Stimulated activated CD4-positive, alpha-beta T cell treated with anti-CD3 and anti-CD28 coated beads, Interleukin-2, amount 100 ng/mL, for 24 hours (primary cell): Measurements from ENCODE around the gene DCHS1.
A peak's percentile ranks its signal among the peaks of the same experiment; 100 is the strongest.
"Not testable (repeated sequence)": the region's sequence is repeated elsewhere in the genome, so short reads cannot be mapped to it uniquely, and the experiment has no call there.

ENCODE experiments used
- DNase-seq, 2 donors: peaks; one replicate each; pipeline ENCODE4 v3.0.0-alpha.2; 2020

DCHS1 gene

GRCh38 chr11:6655790-6656583 is at the start of gene DCHS1:
Gene DCHS1, minus strand, starts transcription at chr11:6655809. Its CDS starts 14,196 bp downstream, at chr11:6641613.
- DNase-seq, result no peak

- DNase-seq, result peak in 1 of 2 donors; percentile 32
Observed at GRCh38 chr11:6703247-6704063, 47.8 kb upstream of the DCHS1 start.

DNA sequence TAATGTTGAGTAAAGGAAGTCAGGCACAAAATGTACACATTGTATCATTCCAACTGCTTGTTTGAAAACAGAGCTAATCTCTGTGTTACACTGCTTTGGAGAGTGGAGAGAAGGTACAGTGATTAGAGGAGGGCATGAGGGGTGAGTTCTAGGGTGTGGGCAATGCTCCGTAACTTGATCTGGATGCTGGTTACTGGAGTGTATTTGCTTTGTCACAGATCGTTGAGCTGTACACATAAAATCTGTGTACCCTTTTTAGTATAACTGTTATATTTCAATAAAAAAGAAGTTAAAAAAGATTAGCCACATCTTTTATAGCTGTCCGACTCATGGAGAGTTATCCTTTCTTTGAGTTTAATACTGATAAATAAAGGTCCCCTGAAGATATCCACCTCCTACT is 46.3 kb upstream of the DCHS1 start:
- DNase-seq, result not testable (repeated sequence)

- DNase-seq, result no peak
Observed at GRCh38 chr11:6695377-6695776, 39.8 kb upstream of the DCHS1 start.

DNA sequence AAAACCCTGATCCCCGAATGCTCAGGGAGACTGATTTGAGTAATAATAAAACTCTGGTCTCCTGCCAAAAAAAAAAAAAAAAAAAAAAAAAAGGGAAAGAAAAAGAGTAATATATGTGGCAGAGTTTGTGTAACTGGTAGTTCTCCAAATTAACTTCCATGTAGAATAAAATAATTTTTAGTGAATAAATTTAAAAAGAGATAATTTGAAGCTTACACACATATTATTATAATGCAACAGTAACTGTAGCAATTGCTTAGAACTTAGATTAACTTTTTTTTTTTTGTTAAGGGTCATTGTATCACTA is 38.6 kb upstream of the DCHS1 start:
- DNase-seq, result no peak

- peak; percentile 50 to 65 for DNase-seq
Observed at GRCh38 chr11:6693342-6694228, 38.0 kb upstream of the DCHS1 start.

DNA sequence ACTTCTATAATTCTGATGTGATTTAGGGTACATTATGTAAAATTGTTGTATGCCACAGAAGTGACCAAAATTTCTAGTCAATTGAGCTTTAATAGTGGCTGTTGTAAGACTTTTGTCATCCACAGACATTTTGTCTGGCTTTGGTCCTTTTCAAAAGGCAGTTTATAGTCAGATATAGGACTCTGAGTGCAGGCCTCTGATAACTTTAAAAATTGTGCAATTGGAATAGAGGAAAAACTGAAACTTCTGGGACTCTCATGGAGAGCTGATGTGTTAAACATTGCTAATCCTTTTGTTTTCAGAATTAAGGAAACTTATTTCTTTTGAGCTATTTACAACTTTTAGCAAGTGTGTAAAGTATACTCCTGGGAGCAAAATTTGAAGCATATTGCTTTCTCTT is 36.5 kb upstream of the DCHS1 start:
- DNase-seq, result no peak

- DNase-seq, result not testable (repeated sequence)
Observed at GRCh38 chr11:6690431-6691132, 35.0 kb upstream of the DCHS1 start.

DNA sequence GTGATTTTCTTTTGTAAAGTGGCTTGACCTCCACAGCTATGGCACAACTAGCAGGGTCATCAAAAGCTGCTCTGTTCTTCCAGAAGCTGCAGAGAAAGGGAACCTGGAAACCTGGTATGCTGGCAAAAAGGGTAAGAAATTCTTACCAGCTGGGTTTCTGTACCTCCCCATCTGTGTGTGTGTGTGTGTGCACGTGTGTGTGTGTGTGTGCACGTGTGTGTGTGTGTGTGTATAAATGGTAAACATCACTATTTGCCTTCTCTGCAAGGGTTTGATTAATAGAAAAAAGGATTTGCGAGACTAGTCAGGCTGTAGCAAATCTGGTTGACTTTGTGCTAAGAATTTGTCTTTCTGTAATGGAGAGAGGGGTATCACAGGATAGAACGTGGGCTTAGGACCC is 32.3 kb upstream of the DCHS1 start:
- no peak for DNase-seq

- DNase-seq, result no peak
Observed at GRCh38 chr11:6686006-6686405, 30.4 kb upstream of the DCHS1 start.

- DNase-seq, result not testable (repeated sequence)
Observed at GRCh38 chr11:6684068-6684467, 28.5 kb upstream of the DCHS1 start.

GRCh38 chr11:6682936-6683861 is 27.6 kb upstream of the DCHS1 start, which contains the start of gene MRPL17:
Gene MRPL17, minus strand, starts transcription at chr11:6683340. Its CDS starts 44 bp downstream, at chr11:6683296.
- peak; percentile 98 for DNase-seq

DNA sequence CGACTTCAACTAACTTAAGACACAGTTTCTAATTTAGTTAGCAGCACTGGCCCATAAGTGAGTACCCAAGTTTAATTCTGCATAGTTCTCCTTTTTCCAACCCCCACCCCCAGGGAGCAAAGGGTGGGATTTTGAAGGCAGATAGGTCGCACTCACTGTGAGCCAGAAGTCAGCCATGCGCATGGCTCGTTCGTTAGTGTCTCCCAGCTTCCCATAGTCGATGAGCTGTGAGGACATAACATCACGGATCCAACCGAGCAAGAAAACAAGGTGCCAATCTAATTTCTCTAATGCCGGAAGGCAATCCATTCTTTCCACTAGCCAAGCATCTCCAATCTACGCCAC is 27.0 kb upstream of the DCHS1 start:
- DNase-seq, result peak in 1 of 2 donors; percentile 25

DNA sequence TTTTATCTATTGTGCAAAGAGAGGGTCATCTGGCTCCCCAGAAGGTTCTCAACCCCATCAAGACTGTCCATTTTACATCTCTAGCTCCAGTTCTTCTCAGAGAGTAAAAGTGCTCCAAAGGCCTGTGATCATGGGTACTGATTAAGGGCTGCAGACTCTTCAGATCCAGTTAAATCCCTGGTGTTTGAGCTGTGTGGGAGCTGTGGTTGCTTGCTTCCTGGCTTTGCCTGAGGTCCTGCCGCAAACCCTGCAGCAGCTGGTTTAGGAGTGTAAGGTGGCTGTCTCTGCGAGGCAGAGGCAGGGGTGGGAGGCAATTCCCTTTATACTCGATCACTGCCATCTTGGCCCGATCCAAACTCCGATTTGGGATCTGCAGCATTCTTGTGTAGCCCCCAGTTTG is 26.3 kb upstream of the DCHS1 start:
- DNase-seq, result peak in 1 of 2 donors; percentile 23

DNA sequence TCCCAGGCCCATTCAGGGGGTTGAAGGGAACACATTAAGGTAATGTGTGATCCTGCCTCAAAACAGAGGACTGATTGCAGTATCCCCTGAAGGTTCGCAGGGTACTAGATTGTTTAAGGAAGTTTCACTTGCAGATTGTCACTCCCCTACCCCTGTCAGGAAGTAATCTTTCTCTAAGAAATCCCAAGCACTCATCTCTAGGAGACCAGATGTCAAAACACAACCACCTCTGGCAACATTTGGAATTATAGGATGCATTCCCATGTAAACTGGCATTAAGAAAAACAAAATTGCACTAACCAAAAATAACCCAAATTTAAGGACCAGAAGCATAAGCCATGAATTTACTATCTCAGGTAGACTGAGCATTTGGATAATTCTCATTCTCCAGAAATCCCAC is 25.9 kb upstream of the DCHS1 start:
- no peak for DNase-seq

- no peak for DNase-seq
Observed at GRCh38 chr11:6677018-6677417, 21.4 kb upstream of the DCHS1 start.

- no peak for DNase-seq
Observed at GRCh38 chr11:6674862-6675261, 19.3 kb upstream of the DCHS1 start.

DNA sequence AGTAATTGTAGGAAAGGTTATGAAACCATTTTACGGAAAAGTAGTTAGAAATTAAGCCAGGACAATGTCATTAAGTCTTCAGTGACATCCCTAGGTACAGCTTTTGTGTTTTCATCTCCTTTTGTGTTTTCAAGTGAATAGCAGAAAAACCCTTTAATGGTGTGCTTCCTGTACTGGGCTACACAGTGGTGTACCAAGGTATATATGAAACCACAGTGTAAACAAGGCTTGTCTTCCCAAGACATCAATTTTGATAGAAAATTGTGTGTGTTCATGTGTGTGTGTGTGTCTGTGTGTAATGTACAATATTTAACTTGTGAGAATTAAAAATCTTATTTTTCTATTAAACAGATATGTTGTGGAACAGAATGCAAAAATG is 18.6 kb upstream of the DCHS1 start:
- DNase-seq, result no peak

DNA sequence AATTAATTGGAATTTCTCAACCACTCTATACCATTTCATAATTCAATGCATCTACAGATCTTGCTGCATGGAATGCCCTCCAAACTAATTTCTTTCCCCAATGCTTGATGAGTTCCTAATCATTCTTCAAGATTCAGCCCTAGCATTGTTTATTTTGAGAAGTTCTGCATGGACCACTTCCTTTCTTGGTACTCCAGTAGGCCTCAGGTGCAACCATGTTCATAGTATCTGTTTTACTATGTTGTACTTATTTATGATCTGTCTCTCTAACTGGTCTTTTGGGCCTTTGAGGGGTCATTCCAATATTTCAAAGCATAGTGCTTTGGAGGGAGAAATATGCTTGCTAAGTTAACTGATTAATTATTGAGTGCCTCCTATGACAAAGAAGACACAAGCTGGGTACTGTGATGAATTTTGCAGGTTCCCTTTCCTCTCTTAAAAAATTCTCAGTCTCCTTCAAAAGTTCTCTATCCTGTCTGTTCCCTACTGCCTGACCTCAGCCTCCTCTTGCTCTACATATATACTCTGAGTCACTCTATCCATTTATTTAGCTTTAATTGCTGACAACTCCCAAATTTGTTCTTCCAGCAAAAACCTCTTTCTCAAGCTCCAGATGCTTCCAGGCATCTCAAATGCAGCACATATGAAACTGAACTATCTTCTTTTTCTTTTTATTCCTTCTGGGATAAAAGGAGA is 18.1 kb upstream of the DCHS1 start:
- no peak for DNase-seq

DNA sequence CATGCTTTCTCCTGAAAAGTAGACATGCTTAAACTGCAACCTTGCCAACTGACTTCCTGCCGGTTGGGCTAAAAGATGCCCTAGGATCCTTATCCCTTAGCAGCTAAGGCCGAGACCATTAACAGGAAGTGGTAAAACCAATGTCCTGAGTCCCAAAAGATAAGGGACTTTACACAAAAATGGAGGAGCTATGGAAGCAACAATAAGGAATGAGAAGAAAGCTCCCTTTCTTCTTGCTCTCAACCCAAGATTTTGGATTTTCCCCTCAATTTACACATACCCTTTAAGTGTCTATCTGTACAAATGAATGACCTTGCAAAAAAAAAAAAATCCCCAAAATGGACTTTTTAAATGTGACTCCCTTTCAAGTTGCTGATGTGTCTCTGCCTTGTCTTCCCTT is 16.4 kb upstream of the DCHS1 start:
- DNase-seq, result no peak
